Urothelium cell line (cell line): ENCODE measurements around the gene GOLGA8B.
"Not testable (repeated sequence)": the region's sequence is repeated elsewhere in the genome, so short reads cannot be mapped to it uniquely, and the experiment has no call there.

Source experiments
- DNase-seq: peaks from one replicate; pipeline ENCODE4 v3.0.0; 2011; ENCODE audit warnings: low spot score, mixed read lengths
- FAIRE-seq: peaks from 2 replicates; lab custom pipeline; 2011; peaks lifted over from hg19 to GRCh38; lab: Jason Lieb, UNC

GOLGA8B gene

DNA sequence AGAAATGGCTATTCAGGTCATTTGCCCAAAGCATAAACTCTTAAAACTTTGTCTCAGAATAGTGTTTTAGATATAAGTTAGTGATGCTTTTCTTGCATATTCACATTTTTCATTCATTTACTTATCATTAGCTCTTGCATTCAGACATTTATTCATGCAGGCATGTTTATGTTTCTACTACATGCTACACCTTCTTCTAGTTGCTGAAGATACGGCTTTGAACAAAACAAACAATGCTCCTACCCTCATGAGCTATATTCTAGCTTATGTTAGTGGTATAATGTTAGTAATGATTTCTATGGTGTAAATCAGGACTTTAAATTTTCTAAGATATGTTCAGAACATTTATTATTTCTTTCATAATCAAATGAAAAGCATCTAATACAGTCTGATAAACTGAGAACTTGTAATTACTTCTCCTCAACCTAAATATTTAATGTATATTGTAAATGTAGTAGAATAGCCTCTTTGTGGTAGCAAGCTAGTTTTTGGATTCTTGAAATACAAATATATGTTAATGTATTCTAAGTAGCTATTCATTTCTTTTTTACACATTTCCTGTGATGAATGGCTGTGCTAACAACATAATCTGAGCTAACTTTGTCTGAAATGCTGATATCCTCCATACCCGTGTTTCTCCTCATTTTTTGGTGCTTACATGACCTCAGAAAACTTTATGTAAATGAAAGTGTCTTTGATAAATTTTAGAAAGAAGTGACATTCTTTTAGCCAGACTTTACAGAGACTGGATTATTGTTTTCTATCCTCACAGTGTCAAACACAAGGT lies 15.5 kb upstream of the GOLGA8B start:
- DNase-seq (no peak), FAIRE-seq (no peak)

DNA sequence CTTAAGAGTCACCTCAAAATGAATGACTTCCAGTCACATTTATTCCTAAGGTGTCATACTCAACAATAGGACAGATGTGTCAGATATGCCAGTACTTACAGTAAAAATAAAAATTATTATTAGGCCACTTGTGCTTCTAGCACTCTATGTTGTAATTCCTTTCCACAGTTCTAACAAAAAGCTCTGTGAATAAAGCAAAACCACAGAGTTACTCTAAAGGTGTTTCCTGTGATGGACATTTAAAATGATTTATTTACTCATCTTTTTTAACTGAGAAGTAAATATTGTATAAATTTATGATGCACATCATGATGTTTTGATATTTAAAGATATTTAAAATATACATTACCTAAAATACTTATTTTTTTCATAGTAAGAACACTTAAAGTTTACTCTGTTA lies 13.9 kb upstream of the GOLGA8B start:
- FAIRE-seq (no peak), DNase-seq (no peak)

DNA sequence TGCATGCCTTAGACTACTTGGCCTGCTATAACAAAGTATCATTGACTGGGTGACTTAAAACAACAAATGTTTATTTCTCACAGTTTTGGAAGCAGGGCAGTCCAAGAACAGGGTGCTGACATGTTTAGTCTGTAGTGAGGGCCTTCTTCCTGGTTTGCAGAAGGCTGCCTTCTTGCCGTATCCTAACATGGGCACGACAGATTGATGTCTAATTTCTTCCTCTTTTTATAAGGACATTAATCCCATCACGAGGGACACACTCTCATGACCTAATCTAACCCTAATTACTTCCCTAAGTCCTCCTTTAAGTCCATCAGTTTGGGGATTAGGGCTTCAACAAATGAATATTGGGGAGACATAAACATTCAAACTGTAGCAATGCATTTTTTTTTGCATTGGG lies 10.9 kb upstream of the GOLGA8B start:
- no peak for DNase-seq
- FAIRE-seq: no peak

DNA sequence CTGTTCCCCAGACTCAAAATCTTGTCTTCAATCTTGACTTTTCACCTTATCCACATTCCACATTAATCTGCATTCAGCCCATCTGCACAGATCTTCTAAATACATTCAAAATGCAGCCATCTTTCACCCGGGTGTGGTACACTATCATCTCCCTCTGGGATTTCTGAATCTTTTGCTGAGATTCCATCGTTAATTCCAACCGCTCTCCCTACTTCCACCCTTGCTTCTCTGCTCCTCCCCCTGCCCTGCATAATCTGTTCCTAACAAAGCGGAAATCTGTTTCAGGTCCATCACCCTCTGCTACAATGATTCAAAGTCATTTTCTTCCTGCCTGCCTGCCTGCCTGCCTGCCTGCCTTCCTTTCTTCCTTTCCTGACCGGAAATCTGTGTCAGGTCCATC lies 7.9 kb upstream of the GOLGA8B start:
- no peak for DNase-seq
- FAIRE-seq: no peak

DNA sequence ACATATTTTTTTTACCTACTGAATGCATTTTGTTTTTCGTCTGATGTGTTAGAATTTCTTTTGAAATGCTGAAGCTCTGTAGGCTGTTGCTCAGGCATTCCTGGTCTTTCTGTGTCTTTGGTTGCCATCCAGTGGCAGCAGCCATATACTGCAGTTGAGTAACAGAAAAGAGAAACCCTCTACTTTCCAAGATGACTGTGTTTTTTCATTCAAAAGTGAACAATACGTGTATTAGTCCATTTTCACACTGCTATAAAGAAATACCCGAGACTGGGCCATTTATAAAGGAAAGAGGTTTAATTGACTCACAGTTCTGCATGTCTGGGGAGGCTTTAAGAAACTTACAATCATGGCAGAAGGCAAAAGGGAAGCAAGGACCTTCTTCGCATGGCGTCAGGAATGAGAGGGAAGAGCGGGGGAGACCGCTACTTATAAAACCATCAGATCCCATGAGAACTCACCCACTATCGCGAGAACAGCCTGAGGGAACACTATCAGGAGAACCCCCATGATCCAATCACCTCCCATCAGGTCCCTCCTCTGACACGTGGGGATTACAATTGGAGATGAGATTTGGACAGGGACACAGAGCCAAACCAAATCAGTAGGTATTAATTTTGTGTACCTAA lies 4.7 kb upstream of the GOLGA8B start:
- DNase-seq (peak; percentile 72), FAIRE-seq (no peak)

DNA sequence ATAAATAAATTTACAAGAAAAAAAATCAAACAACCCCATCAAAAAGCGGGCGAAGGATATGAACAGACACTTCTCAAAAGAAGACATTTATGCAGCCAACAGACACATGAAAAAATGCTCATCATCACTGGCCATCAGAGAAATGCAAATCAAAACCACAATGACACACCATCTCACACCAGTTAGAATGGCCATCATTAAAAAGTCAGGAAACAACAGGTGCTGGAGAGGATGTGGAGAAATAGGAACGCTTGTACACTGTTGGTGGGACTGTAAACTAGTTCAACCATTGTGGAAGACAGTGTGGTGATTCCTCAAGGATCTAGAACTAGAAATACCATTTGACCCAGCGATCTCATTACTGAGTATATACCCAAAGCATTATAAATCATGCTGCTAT lies 2.5 kb upstream of the GOLGA8B start:
- DNase-seq, FAIRE-seq: not testable (repeated sequence)

DNA sequence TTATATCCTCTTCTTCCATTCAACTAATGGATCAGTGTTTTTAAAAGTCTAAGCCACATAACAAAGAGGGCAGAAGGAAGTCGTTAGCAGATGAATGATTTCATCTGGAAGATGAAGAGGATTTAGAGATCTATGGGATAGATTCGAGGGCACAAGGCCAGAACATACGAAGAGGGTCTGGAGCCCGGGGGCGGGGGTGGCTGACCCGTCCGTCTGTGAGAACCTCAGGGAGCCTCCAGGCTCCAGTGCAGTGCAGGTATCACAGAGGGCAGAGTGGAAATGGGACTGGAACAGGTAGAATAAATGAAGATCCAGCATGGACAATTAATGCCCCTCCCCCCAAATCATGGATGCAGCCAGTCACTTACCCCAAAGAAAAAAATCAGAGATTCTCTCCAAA lies 1.5 kb upstream of the GOLGA8B start:
- DNase-seq (no peak), FAIRE-seq (no peak)

DNA sequence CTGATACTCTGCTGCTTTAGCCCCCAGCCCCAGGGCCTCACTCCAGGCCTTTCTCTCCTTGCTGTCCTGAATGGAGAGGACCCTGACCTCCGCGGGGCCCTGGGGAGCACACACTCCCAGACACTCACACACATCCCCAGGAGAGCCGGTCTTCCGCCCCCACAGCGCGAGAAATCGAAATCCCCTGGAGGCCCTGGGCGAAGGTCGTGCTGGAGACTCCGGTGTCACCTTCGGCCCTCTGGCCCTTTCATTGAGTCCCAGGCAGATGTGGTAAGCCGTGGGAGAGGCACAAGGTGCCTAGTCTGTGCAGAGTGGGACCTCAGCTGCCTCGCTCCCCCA lies 848 bp upstream of the GOLGA8B start:
- DNase-seq (no peak), FAIRE-seq (no peak)

DNA sequence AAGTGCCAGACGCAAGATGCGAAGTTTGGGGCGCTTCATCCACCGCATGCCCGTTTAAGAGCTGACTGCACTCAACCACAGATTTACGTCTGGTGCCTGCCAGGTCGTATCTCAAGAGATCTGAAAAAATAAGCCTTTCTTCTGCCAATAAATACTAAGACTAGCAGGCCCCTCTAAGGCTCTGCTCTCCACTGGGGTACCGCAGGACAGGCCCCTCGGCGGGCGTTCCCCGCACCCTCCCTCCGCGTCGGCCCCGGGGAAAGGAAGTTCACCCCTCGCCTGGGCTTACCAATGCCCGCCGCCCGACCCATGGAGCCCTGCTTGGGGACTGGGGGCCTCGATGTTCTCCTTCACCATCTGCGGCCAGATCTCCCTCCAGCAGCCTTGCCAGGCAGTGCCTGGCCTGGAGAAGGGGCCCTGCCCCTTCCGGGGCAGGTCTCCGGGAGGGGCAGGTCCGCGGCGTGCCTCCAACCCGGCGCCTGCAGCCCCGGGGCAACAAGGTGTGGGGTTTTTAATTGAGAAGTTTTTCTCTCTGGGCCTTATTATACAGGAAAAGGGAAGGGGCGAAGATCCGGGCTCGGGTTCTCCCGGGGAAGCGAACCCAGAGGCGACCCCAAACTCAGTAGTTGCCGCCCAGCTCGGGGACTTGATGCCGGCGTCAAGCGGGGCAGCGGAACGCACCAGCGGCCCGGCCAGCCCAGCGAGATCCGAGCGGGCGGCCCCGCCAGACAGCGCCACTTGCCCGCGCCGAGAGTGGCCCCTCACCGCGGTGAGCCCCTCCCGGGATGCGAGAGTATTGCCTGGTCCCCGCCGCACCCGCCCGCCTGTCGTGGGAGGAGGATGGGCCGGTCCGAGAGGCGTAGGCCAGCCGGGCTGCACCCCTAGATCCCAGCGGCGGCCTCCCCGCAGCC lies 735 bp downstream of the GOLGA8B start:
- no peak for FAIRE-seq
- peak; percentile 68 for DNase-seq

DNA sequence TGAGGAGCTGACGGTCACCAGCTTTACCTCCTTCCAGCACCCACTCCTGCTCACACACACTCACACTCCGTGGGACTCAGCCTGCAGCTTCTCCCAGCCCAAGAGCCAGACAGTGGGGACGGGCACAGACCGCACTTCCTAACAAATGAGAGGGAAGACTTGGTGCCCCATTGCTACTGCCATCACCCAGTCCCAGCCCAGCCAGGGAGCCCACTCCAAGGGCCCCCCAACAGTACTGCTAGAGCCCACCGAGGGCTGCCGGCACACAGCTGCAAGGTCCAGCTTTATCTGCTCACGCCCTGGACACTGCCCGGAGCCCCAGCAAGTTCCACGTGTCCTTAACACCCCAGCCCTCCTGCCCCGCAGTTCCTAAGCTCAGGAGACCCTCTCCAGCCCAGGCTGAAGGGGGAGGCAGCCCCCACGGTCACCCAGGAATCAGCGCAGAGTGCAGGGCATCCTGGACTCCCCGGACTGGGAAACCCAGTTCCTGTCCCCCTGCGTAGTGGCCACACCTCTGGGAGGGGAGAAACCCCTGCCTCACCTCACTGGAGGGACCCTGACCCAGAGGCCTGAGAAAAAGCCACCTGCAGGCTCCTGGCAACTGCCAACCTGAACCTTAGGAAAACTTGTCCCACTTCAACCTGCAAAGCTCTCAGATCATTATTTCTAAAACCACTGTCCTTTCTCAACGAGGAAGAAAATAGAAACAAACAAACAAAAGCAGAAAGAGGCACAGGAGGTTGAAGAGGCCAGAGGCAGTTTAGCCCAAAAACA lies 1.6 kb downstream of the GOLGA8B start:
- not testable (repeated sequence) for FAIRE-seq, DNase-seq

DNA sequence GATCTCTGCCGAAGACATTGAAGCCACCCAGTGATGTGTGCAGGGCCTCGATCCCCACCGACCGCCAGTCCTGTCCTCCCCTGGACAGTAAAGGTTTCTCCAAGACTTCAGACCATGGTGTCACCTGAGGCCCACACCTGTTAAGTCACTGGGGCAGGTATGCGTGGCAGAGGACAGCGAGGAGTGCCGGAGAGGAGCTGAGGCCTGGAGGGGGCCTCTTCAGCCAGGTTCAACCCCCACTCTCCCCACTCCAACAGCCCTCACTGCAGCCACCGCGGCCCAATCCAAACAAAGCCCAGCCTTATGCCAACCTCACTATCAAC lies 2.4 kb downstream of the GOLGA8B start:
- FAIRE-seq: no peak
- no peak for DNase-seq

DNA sequence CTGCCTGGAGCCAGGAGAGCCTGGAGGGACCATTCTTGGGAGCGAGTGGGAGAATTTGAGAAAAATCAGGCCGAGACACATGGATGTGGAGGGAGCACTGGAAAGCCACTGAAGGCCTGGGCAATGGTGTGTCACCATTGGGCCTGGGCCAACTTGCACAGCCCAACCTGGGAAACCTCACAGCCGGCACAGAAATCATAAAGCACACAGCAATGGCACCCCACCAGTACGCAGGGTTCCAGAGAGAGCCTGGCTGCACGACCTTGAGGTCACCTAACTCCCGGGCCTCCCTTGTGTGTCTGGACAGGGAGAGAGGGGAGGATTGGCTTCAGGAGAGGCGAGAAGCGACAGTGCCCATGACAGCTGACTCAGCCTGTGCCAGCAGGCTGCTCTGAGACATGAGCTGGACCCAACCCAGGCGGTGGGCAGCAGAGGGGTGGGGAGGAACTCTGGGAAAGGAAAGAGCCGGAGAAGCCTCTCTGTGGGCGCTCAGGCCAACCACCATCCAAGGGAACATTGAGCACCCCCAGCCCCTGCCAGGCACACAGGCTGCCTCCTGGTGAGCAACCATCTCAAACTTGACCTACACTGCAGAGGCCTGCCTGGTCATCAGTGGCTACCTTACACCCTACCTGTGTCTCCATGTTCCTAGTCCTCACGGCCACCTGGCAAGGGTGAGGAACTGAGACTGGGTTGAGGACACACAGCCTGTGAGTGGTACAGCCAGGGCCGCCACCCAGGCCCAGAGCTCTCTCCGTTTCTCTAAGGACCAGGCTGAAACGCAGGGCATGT lies 3.0 kb downstream of the GOLGA8B start:
- not testable (repeated sequence) for DNase-seq

DNA sequence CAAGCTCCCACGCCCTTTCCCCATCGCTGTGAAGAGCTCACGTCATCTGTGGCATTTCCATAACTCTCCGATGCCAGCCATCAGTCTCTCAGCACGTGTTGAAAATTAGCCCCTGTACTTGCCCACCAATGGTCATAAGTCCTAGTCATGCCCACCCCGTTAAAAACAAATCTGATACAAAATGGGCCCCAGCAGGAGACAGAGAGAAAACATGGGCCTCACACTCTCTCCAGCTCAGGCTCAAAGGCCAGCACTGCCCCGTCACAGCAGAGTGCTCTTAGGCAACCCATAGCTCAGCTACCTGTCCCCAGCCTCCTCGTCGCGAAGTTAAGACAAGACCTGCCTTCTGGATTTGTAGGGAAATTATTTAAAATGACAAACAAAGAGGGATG lies 5.2 kb downstream of the GOLGA8B start:
- DNase-seq (no peak), FAIRE-seq (no peak)

More for the DNA sequence above, 3.0 kb downstream of the GOLGA8B start:
- not testable (repeated sequence) for FAIRE-seq

DNA sequence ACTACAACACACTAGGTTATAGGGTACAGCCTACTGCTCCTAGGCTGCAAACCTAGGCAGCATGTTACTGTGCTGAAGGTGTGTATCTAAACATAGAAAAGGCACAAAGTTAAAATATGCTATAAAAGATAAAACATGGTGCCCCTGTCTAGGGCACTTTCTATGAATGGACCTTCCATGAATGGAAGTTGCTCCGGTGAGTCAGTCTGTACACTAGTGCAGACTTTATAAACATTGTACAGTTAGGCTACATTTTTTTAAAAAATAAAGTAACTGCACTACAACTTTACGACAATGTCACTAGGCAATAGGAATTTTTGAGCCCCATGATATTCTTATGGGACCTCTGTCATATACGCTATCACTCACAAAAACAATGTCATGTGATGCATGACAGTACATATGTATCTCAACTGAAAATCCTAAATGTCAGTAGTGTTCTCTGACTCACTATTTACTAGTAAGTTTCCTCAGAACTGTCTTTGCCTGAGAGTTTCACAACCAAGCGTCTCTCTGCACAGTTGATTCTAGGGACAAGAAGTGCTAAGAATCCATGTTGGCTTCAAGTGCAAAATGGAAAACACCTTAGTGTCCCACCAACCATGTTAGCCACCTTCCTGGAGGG lies 5.7 kb downstream of the GOLGA8B start:
- not testable (repeated sequence) for DNase-seq, FAIRE-seq

DNA sequence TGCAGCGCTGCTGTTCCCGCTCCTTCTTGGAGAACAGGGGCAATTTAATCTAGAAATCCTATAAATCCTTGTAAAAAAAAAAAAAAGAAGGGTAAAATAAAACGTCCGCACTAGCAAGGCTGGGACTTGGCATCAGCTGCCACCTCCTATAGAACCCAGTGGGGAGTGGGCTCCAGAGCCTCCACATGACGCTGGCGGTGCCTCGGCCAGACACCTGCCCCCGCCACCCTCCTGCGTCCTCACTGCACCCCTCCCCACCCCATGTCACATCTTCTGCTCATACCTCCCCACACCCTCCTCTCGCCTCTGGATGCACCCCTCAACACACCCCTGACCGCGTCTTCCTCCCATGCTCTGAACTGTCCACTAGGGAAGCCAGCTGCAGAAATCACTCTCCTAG lies 8.4 kb downstream of the GOLGA8B start:
- DNase-seq, FAIRE-seq: not testable (repeated sequence)

DNA sequence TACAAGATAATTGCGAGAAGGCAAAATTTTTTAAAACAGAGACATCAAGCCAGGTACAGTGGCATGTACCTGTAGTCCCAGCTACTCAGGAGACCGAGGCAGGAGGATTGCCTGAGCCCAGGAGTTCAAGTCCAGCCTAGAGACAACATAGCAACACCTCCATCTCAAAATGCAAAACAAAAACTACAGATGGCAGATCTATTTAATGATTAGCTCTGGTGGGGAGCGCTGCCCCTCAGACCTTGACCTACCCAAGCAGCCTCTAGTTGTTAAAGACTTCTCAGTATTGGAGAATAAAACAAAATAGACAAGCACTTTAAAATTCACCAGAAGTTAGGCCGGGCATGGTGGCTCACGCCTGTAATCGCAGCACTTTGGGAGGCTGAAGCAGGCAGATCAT lies 10.5 kb downstream of the GOLGA8B start:
- not testable (repeated sequence) for DNase-seq, FAIRE-seq

DNA sequence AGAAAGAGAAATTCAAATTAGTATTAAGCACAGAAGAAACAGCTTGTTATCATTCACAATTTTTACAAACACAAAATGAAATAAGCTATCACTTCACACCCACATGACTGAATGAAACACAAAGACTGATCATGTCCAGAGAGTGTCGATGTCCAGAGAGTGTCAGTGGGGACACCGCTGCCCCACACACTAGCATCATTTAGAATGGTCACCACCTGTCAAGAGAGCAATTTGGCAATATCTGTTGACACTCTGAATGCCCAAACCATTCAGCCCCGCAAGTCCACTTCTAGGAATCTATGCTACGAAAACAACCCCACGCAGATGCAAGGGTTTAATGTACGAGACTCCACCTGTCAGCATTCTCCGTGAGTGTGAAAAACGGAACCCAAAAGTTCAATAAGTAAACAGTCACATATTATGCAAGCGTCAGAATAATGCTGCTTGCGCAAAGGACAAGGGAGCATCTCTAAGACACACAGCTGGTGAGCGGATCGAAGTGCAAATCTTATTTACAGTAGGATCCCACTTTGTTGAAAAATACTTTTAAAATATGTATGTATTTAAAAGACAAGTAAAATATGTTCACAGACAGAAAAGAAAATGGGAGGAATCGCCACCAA lies 11.3 kb downstream of the GOLGA8B start:
- DNase-seq: not testable (repeated sequence)

DNA sequence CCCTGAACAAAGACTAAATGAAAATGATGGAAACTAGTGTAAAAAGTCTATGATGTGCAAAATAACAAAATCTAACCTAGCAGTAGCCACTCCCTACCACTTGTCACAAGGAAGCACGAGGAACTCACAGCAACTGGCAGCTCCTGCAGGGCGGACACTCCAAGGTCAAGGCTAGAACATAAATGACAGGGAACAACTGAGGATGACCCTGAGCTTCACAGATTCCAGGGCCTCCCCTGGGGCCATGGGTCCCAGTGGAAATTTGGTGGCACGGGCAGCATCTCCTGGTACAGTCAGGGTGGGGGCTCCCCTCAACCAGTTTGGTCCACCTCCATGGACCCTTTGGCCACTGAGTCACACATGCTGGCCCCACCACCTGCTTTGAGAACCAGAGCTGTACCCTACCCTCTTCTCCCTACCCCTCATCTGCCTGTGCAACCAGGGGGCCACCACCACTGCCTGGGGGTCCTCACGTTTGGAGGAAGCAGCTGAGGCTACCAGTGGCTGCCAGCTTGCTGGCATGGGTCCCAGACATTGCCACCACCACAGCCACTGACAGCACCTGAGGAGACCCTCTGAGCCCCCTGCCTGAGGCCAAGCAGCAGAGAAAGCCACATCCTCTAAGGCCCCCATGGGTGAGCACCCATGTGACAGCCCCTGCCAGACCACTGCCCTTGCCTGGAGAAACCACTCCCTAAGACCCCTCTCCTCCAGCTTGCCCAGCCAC lies 13.6 kb downstream of the GOLGA8B start:
- DNase-seq, FAIRE-seq: not testable (repeated sequence)

More for the DNA sequence above, 11.3 kb downstream of the GOLGA8B start:
- FAIRE-seq: not testable (repeated sequence)
